T-cell (primary cell): ENCODE results near the gene NEK5. TPM values are rescaled to one million over a fixed set of nuclear protein-coding genes. Genes with fewer than 3 reads are reported as not detected.

Experiments
- ATAC-seq, 4 experiments: fragments of 200-7000 bp in 3 of 4; fragments of 150-1000 bp in 1 of 4; cut with Tn5 transposase; replicated peaks in 1 of 4; 1 replicate in 3 of 4; 2 replicates in 1 of 4; pipeline ENCODE4 v1.10.0; 2021; ENCODE audit warnings: moderate library complexity in 3 of 4, mild to moderate bottlenecking in 2 of 4, moderate number of reproducible peaks in 1 of 4
- CTCF ChIA-PET, 2 donors: fragments of 300-600 bp; sonication (Branson Sonifier 250); formaldehyde crosslinking; loops; one replicate each; lab custom pipeline; 2022; ENCODE audit warnings: antibody characterized with exemption in 2 of 2; lab: Charles Lee
- POLR2A ChIA-PET, 2 donors: fragments of 300-600 bp; sonication (Branson Sonifier 250); formaldehyde crosslinking; loops; one replicate each; lab custom pipeline; 2022; ENCODE audit warnings: antibody characterized with exemption in 2 of 2; lab: Charles Lee
- DNase-seq, 35 experiments: peaks; one replicate each; pipeline versions ENCODE4 v3.0.0 to v3.0.0-alpha.2; 2013 to 2023
- H3K27ac ChIP-seq: one replicate; pipeline ENCODE4 v1.5.1; 2013; ENCODE audit warnings: low read length
- H3K27me3 ChIP-seq, 2 experiments: replicated peaks in 1 of 2; 1 replicate in 1 of 2; 2 replicates in 1 of 2; pipeline versions ENCODE4 v1.6.1 to v1.7.0; 2013; ENCODE audit warnings: low read length in 1 of 2, mixed read lengths in 1 of 2; ENCODE audit not compliant: control insufficient read depth in 2 of 2, insufficient read depth in 2 of 2; ENCODE audit errors: extremely low read depth in 1 of 2
- H3K36me3 ChIP-seq, 2 donors: 1 replicate in 1 of 2; 2 replicates in 1 of 2; pipeline versions ENCODE4 v1.6.1 to v1.7.0; 2013; ENCODE audit warnings: low read length in 1 of 2; ENCODE audit not compliant: control insufficient read depth in 2 of 2, insufficient read depth in 1 of 2; ENCODE audit errors: extremely low read depth in 1 of 2
- H3K4me1 ChIP-seq, 2 experiments: 1 replicate in 1 of 2; 2 replicates in 1 of 2; pipeline versions ENCODE4 v1.6.1 to v1.7.0; 2013; ENCODE audit warnings: low read length in 2 of 2, mixed read lengths in 1 of 2; ENCODE audit not compliant: insufficient read depth in 2 of 2, control insufficient read depth in 1 of 2; ENCODE audit errors: extremely low read depth in 1 of 2
- H3K4me3 ChIP-seq, 2 donors: 1 replicate in 1 of 2; 2 replicates in 1 of 2; pipeline versions ENCODE4 v1.5.1 to v1.7.0; 2013; ENCODE audit warnings: mild to moderate bottlenecking in 2 of 2, low read length in 1 of 2, moderate library complexity in 1 of 2; ENCODE audit not compliant: control insufficient read depth in 1 of 2; ENCODE audit errors: extremely low read depth in 1 of 2
- H3K9me3 ChIP-seq: 2 replicates; pipeline ENCODE4 v1.7.0; 2013
- H3K27ac Mint-ChIP-seq, 2 donors: one replicate each; pipeline ENCODE4 v1.8.0; 2020 to 2021; ENCODE audit warnings: mild to moderate bottlenecking in 2 of 2, mixed read lengths in 2 of 2
- H3K27me3 Mint-ChIP-seq, 2 donors: one replicate each; pipeline ENCODE4 v1.8.0; 2021 to 2022; ENCODE audit warnings: mixed read lengths in 2 of 2
- H3K36me3 Mint-ChIP-seq: one replicate; pipeline ENCODE4 v1.8.0; 2021; ENCODE audit warnings: mixed read lengths
- H3K4me1 Mint-ChIP-seq, 3 donors: one replicate each; pipeline ENCODE4 v1.8.0; 2020 to 2022; ENCODE audit warnings: mixed read lengths in 3 of 3, mild to moderate bottlenecking in 1 of 3
- H3K4me3 Mint-ChIP-seq, 3 donors: one replicate each; pipeline ENCODE4 v1.8.0; 2020 to 2022; ENCODE audit warnings: mild to moderate bottlenecking in 3 of 3, mixed read lengths in 3 of 3, moderate library complexity in 3 of 3
- H3K9me3 Mint-ChIP-seq, 3 donors: one replicate each; pipeline ENCODE4 v1.8.0; 2020 to 2022; ENCODE audit warnings: mixed read lengths in 3 of 3
- WGBS: methylation state at CpG from one replicate; pipeline ENCODE4 v1.1.5; 2013; ENCODE audit warnings: missing lambda C conversion rate; ENCODE audit not compliant: insufficient coverage; 5-methylcytosine and 5-hydroxymethylcytosine counted together
- total RNA-seq, 35 experiments: library from RNA in 6 of 35; stranded (reverse) in 6 of 35; fragments of 120-200 nt in 1 of 35; gene quantifications; one replicate each; pipeline versions ENCODE4 v1.2.1 to v1.2.4 and lab custom pipeline; 2013 to 2026

The NEK5 gene
- total RNA-seq, 5 donors from 2014 or later (not counting 1 experiment from before 2014, with no cell fraction given) = 0.09 TPM; not detected in 4

DNA sequence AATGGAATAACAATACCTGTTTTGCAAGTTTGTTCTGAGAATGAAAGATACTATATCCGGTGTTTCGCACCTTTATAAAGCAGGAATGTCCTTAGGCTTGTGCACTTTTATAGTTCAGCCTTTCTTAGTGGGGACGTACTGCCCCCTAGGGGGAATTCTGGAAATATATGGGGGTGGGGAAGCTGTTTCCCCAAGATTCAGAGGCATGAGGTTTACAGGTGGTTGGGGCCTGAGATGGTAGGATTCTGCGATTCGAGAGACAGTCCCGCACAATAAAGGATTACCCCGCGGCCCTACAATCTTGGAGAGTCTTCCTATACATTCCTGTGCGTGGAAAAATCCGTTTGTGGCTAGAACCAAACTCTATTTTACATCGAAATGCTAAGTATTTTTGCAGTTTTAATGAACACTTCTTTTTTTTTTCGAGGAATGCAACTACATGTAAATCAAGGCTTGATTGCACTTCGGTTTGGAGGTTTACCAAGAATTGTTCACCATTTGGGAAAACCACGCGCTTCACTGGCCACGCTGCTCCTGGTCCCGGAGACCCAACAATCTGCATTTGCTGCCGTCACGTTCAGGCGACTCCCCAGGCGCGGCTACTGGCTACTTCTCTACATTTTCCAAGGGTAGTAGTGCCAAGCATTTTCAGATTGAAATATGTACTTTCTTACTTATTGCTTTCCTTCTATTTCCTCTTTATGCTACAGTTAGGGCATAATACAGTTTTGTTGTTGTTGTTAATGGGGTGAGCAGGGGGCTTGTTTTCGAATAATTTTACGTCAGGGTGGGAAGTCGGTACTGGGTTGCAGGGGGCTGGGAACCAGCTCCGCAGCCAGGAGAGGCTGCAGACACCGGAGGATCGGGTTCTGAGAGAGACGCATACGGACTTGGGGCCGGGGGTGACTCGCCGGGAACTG, 830 bp downstream of the NEK5 start:
- POLR2A ChIA-PET = no interaction called here
- H3K27me3 Mint-ChIP-seq = peaks cover 4% of the 10 kb centered on the region in 2 donors
- no peak overlapping the region for H3K27ac ChIP-seq
- H3K4me1 ChIP-seq = peaks cover 8 to 18% of the 10 kb centered on the region in 2 experiments
- peaks cover 0 to 4% of the 10 kb centered on the region in 2 donors for H3K36me3 ChIP-seq
- 10% methylated on average over 21 of the region's 33 CpGs for WGBS
- DNase-seq (peak in 34 of 35 experiments; percentile 3 to 77 (median 40)), ATAC-seq (peak; percentile 58 to 77 (median 71))
- no peaks in the 10 kb centered on the region for H3K9me3 Mint-ChIP-seq
- H3K4me3 ChIP-seq = peak overlapping the region; percentile 70 to 74
- peak overlapping the region in 1 of 2 donors; percentile 17 for H3K27ac Mint-ChIP-seq
- peaks cover 18% of the 10 kb centered on the region for H3K36me3 Mint-ChIP-seq
- peaks cover 0 to 19% of the 10 kb centered on the region in 2 experiments for H3K27me3 ChIP-seq
- peaks cover 15 to 22% (median 20%) of the 10 kb centered on the region in 3 donors for H3K4me1 Mint-ChIP-seq
- H3K4me3 Mint-ChIP-seq = peak overlapping the region; percentile 80 to 89 (median 86)
- CTCF ChIA-PET = interaction anchor here (0.6 to 1.6 kb wide), 13 partner anchors 9 to 1002 kb away, joined by 3 to 12 read pairs (median 4); no protein-coding TSS in a partner anchor
- H3K9me3 ChIP-seq = no peaks in the 10 kb centered on the region

DNA sequence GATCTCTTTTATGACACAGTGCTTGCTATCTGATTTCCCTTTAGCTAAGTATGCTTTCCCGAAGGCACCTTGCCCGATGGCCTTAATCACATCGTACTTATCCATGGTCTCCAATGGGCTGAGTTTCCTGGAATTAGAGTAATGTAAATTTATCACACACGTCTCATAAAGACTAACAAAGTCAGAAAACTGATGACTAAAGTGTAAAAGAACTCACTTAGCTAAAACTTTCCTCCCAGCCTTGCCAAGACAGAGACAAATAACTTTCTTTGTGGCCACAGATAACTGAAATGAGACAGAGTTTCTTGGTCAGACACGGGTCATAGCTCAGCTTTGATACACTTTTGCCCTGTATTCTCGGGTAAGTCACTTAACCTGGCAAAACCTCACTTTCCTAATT, 1.5 kb downstream of the NEK5 start:
- DNase-seq (no peak), ATAC-seq (peak in 1 of 4 experiments; percentile 5)
- peaks cover 15 to 22% (median 20%) of the 10 kb centered on the region in 3 donors for H3K4me1 Mint-ChIP-seq
- no peak overlapping the region for H3K27ac Mint-ChIP-seq
- ChIA-PET POLR2A (no interaction called here), CTCF (interaction anchor here (0.6 to 1.6 kb wide), 13 partner anchors 9 to 1002 kb away, joined by 3 to 12 read pairs (median 4); no protein-coding TSS in a partner anchor)
- H3K27me3 Mint-ChIP-seq = peaks cover 4% of the 10 kb centered on the region in 2 donors
- H3K4me3 ChIP-seq = no peak overlapping the region
- H3K4me1 ChIP-seq = peaks cover 8 to 18% of the 10 kb centered on the region in 2 experiments
- no peaks in the 10 kb centered on the region for H3K9me3 ChIP-seq
- peak overlapping the region in 2 of 3 donors; percentile 86 to 89 for H3K4me3 Mint-ChIP-seq
- no peaks in the 10 kb centered on the region for H3K36me3 ChIP-seq
- peaks cover 0 to 19% of the 10 kb centered on the region in 2 experiments for H3K27me3 ChIP-seq
- no peak overlapping the region for H3K27ac ChIP-seq
- H3K9me3 Mint-ChIP-seq = no peaks in the 10 kb centered on the region
- WGBS = no CpG with 5 or more reads among the region's 6 CpGs
- H3K36me3 Mint-ChIP-seq = peaks cover 14% of the 10 kb centered on the region

DNA sequence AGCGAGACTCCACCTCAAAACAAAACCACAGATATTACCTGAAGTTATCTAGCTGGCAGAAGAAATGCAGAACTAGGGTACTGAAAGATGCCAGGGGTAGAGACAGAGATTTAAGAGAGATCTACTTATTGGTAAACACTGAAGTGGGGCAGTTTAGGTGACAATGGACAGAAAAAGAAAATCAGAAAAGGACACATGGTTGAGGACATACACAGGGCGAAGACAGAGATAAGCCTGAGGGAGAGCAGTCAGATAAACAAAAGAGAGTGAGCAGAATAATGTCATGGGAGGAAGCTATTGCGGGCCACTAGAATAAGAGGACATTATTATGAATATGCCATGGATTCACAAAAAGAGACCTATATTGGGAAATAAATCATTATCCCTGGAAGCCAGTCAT, 3.3 kb downstream of the NEK5 start:
- 86% methylated on average over 1 of the region's 3 CpGs for WGBS
- Histone ChIP-seq H3K27me3 (peaks cover 0 to 19% of the 10 kb centered on the region in 2 experiments), H3K36me3 (no peaks in the 10 kb centered on the region), H3K27ac (no peak overlapping the region), H3K4me3 (no peak overlapping the region), H3K4me1 (peaks cover 8 to 18% of the 10 kb centered on the region in 2 experiments), H3K9me3 (no peaks in the 10 kb centered on the region)
- Mint-ChIP-seq H3K9me3 (no peaks in the 10 kb centered on the region), H3K4me3 (no peak overlapping the region), H3K27ac (no peak overlapping the region), H3K27me3 (peaks cover 4% of the 10 kb centered on the region in 2 donors), H3K4me1 (peaks cover 15 to 22% (median 20%) of the 10 kb centered on the region in 3 donors), H3K36me3 (no peaks in the 10 kb centered on the region)
- ATAC-seq (no peak), DNase-seq (no peak)
- ChIA-PET POLR2A (no interaction called here), CTCF (interaction anchor here (0.5 to 0.7 kb wide), 3 partner anchors 8 to 125 kb away, joined by 3 read pairs; no protein-coding TSS in a partner anchor)

DNA sequence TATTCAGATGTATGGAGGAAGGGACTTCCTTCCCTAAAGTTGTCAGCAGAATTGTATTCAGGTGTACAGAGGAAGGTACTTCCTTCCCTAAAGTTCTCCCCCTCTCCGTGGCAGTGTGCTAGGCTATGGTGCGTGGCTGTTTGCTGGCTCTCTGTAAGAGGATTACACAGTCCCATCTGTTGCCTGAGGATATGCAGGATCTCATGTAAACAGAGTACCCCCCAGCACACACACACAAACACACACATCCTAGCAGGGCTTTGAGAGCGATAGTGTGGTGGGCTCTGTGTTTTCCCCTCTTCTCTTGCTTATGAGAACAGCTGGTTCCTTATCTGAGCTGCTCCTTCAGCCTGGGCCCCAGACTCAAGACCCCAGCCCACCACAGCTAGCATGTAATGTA, 10.3 kb downstream of the NEK5 start:
- Mint-ChIP-seq H3K4me3 (no peak overlapping the region), H3K9me3 (no peaks in the 10 kb centered on the region), H3K36me3 (no peaks in the 10 kb centered on the region), H3K27me3 (peaks cover 11 to 16% of the 10 kb centered on the region in 2 donors), H3K4me1 (no peaks in the 10 kb centered on the region), H3K27ac (no peak overlapping the region)
- Histone ChIP-seq H3K4me1 (no peaks in the 10 kb centered on the region), H3K27ac (no peak overlapping the region), H3K27me3 (peaks cover 0 to 6% of the 10 kb centered on the region in 2 experiments), H3K36me3 (no peaks in the 10 kb centered on the region), H3K4me3 (no peak overlapping the region), H3K9me3 (no peaks in the 10 kb centered on the region)
- ChIA-PET CTCF (interaction anchor here in 1 of 2 donors (1.1 kb wide), 1 partner anchor 9 kb away, joined by 3 read pairs; no protein-coding TSS in a partner anchor), POLR2A (no interaction called here)
- no CpG with 5 or more reads among the region's 3 CpGs for WGBS
- no peak for ATAC-seq
- no peak for DNase-seq

DNA sequence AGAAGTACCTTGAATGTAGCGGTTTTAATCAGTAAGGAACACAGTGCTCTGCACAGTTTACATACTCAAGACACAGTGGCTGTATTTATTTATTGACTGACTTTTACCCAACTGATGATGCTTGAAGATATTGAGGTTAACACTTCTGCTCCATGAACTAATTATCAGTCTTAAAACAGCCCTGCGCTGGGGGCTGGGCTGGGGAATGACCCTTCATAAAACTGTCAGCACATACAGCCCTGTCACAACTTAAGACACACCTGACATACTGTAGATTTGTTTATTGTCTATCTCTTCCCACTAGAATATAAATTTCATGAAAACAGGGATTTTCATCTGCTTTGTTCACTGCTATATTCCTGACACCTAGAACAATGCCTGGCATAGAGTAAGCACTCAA, 10.8 kb downstream of the NEK5 start:
- no peaks in the 10 kb centered on the region for H3K9me3 Mint-ChIP-seq
- no peak overlapping the region for H3K4me3 ChIP-seq
- no peaks in the 10 kb centered on the region for H3K9me3 ChIP-seq
- H3K4me1 ChIP-seq = no peaks in the 10 kb centered on the region
- no peaks in the 10 kb centered on the region for H3K36me3 ChIP-seq
- ATAC-seq (no peak), DNase-seq (no peak)
- ChIA-PET POLR2A (no interaction called here), CTCF (interaction anchor here in 1 of 2 donors (0.6 to 1.1 kb wide), 2 partner anchors 9 to 78 kb away, joined by 3 read pairs; no protein-coding TSS in a partner anchor)
- peaks cover 0 to 6% of the 10 kb centered on the region in 2 experiments for H3K27me3 ChIP-seq
- H3K36me3 Mint-ChIP-seq = no peaks in the 10 kb centered on the region
- H3K27ac Mint-ChIP-seq = no peak overlapping the region
- no CpG with 5 or more reads among the region's 2 CpGs for WGBS
- no peak overlapping the region for H3K4me3 Mint-ChIP-seq
- no peaks in the 10 kb centered on the region for H3K4me1 Mint-ChIP-seq
- H3K27me3 Mint-ChIP-seq = peaks cover 11 to 17% of the 10 kb centered on the region in 2 donors
- no peak overlapping the region for H3K27ac ChIP-seq

DNA sequence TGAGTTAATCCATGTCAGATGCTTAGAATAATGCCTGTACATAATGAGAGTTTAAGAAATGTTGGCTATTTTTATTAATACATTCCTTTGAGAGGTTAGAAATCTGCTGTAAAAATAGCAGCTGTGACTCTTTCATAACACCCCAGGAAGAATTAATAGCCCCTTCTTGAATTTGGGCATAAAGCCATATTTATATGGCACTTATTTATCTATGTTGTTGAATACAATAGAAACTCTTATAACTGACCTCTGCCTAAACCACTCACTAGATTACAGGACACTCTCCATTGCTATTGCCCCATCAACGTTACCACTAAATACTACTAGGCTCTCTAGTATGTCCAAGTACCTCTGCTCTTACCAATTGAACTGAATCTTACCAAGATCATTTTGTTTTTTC, 16.3 kb downstream of the NEK5 start:
- H3K4me1 Mint-ChIP-seq = no peaks in the 10 kb centered on the region
- Histone ChIP-seq H3K27ac (no peak overlapping the region), H3K27me3 (peaks cover 0 to 4% of the 10 kb centered on the region in 2 experiments), H3K36me3 (no peaks in the 10 kb centered on the region), H3K4me3 (no peak overlapping the region), H3K9me3 (no peaks in the 10 kb centered on the region), H3K4me1 (no peaks in the 10 kb centered on the region)
- H3K36me3 Mint-ChIP-seq = no peaks in the 10 kb centered on the region
- no CpG with 5 or more reads among the region's 1 CpG for WGBS
- ATAC-seq (no peak), DNase-seq (no peak)
- ChIA-PET POLR2A (no interaction called here), CTCF (no interaction called here)
- H3K27ac Mint-ChIP-seq = no peak overlapping the region
- no peaks in the 10 kb centered on the region for H3K9me3 Mint-ChIP-seq
- no peak overlapping the region for H3K4me3 Mint-ChIP-seq
- peaks cover 8 to 18% of the 10 kb centered on the region in 2 donors for H3K27me3 Mint-ChIP-seq
